DMS114 treated with DMSO at 0.1 percent for 48 hours (cell line): Measurements from ENCODE around the gene SLC13A5.

ENCODE experiments used
- DNase-seq: peaks from one replicate; lab custom pipeline; 2025; ENCODE audit not compliant: unreplicated experiment; lab: John Stamatoyannopoulos, UW

SLC13A5 gene

GRCh38 chr17:6639586-6640535 lies 73.3 kb downstream of the SLC13A5 start:
- DNase-seq = no peak

- DNase-seq = no peak
These were observed 74.1 kb downstream of the SLC13A5 start for GRCh38 chr17:6639014-6639585.

DNA sequence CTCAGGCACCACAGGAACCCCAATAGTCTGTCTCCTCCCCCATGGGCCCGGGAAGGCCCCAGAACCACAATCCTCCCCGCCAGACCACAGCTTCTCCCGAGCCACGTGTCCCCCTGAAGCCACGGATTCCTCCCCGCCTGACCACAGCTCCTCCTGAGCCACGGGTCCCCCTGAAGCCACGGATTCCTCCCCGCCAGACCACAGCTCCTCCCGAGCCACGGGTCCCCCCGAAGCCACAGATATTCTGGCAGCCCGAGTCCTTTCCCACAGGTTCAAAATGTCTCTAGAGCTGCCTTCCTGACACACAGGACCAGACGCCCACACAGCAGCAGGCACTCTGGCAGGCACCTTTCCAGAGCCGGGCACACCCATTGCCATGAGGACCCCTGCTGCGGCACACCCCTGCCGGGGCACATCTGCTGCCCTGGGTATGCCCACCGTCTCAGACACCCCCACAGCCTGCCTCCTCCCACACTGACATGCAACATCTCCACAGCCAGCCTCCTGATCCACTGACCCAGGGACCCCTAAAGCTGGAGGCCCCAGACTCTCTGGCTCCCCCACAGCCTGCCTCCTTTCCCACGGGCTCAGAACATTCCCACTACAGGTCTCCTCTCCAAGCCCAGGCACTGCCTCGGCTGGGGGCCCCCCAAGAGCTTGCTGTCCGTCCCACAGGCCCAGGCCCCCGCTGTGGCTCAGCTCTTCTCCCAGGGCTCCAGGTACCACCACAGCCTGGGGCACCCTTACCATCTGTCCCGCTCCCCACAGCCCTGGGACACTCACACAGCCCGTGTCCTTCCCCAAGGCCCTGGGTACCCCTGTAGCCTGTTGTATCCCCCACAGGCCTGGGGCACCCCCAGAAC lies 74.9 kb downstream of the SLC13A5 start:
- no peak for DNase-seq

GRCh38 chr17:6637458-6637840 lies 75.7 kb downstream of the SLC13A5 start:
- no peak for DNase-seq

DNA sequence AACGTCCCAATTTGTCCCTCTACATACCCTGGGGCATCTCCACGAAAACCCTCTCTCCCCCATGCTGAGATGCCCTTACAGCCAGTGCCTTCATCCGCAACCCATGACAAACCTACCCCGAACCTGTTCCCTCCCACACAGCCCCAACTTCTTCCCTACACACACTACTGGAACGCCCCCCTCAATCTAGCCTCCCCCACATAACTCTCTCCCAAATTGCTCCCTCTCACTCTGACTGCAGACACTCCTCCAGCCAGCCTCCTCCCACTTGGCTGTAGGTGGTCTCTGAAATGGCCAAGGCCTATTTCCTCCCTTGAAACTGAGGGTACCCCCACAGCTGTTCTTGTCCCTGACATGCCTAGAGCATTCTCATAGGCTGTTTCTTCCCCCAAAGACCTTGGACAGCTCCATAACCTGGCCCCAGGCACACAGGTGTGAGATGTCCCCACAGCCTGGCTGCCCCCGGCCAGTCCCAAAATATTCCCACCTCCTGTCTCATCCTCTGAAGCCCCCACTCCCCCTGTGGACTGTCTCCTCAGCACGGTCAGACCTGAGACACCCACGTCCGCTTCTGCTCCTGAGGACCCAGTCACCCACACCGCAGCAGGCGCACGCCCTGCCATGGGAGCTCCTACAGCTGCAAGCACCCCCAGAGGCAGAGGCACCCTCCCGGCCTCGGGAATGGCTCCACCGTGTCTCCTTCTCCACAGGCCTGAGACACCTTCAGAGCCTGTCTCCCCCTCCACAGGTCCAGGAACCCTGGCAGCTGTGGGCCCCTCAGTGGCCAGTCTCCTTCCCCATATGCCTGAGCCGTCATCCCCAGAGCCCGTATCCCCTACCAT lies 76.3 kb downstream of the SLC13A5 start:
- DNase-seq = no peak

GRCh38 chr17:6636105-6636504 lies 77.1 kb downstream of the SLC13A5 start:
- DNase-seq = no peak
